K562 (cell line): Measurements from ENCODE around the gene RASSF3.

Source experiments
- CTCF ChIP-seq, 3 experiments: IDR thresholded peaks in 2 of 3; conservative IDR thresholded peaks in 1 of 3; 2 replicates each; pipeline ENCODE4 v1.5.1; 2011 to 2012; ENCODE audit warnings: low read length in 3 of 3, mild to moderate bottlenecking in 3 of 3, control low read depth in 2 of 3, improper control_type of control experiment in 1 of 3, inconsistent platforms in 1 of 3, low read depth in 1 of 3, mixed read lengths in 1 of 3, moderate library complexity in 1 of 3; ENCODE audit not compliant: insufficient read depth in 2 of 3
- E2F6 ChIP-seq, 2 experiments: IDR thresholded peaks; 2 replicates each; pipeline ENCODE4 v1.6.1; 2011; ENCODE audit warnings: borderline replicate concordance in 1 of 2, control low read depth in 1 of 2, low read depth in 1 of 2, low read length in 1 of 2, mild to moderate bottlenecking in 1 of 2, mixed read lengths in 1 of 2, moderate library complexity in 1 of 2; ENCODE audit not compliant: insufficient read depth in 1 of 2, insufficient read length in 1 of 2, poor library complexity in 1 of 2, severe bottlenecking in 1 of 2; ENCODE audit errors: extremely low read depth in 1 of 2
- MXI1 ChIP-seq: IDR thresholded peaks from 2 replicates; pipeline ENCODE4 v1.6.1; 2011; ENCODE audit warnings: low read depth, mild to moderate bottlenecking, improper control_type of control experiment, low read length
- NFATC3 ChIP-seq: fragments of 450-650 bp; IDR thresholded peaks from 2 replicates; pipeline ENCODE4 v1.6.1; 2017; ENCODE audit warnings: mild to moderate bottlenecking
- POLR2A ChIP-seq: fragments of 450-650 bp; conservative IDR thresholded peaks from 2 replicates; pipeline ENCODE4 v1.6.1; 2016
- POLR2AphosphoS5 ChIP-seq: IDR thresholded peaks from 2 replicates; pipeline ENCODE4 v1.6.1; 2011; ENCODE audit warnings: mild to moderate bottlenecking, low read depth, low read length, moderate library complexity; ENCODE audit not compliant: control insufficient read depth, insufficient read depth
- REST ChIP-seq, 2 experiments: fragments of 450-650 bp; formaldehyde crosslinking in 1 of 2; IDR thresholded peaks; 2 replicates each; pipeline versions ENCODE4 v1.4.0 to v1.6.1; 2014 to 2020; ENCODE audit warnings: mild to moderate bottlenecking in 2 of 2, borderline replicate concordance in 1 of 2, low read depth in 1 of 2
- SMC3 ChIP-seq: conservative IDR thresholded peaks from 2 replicates; pipeline ENCODE4 v1.6.1; 2011; ENCODE audit warnings: low read depth, low read length, improper control_type of control experiment; ENCODE audit not compliant: insufficient read depth
- SNRNP70 ChIP-seq: fragments of 200-400 bp; formaldehyde crosslinking; optimal IDR thresholded peaks from 2 replicates; pipeline ENCODE3; 2017; ENCODE audit warnings: low read depth, low read length
- TAF1 ChIP-seq: IDR thresholded peaks from 2 replicates; pipeline ENCODE4 v1.6.1; 2011; ENCODE audit warnings: mild to moderate bottlenecking, low read length, moderate library complexity; ENCODE audit not compliant: insufficient read depth, control insufficient read depth, severe bottlenecking; ENCODE audit errors: extremely low read depth
- TCF7 ChIP-seq: sonication (generic); IDR thresholded peaks from 2 replicates; pipeline ENCODE4 v1.6.1; 2016; ENCODE audit warnings: antibody characterized with exemption, borderline replicate concordance
- ZBTB49 ChIP-seq: sonication (generic); formaldehyde crosslinking; IDR thresholded peaks from 2 replicates; pipeline ENCODE4 v1.8.0; 2022; ENCODE audit warnings: missing genetic modification reagents, mild to moderate bottlenecking, borderline replicate concordance
- ZNF184 ChIP-seq: sonication (generic); formaldehyde crosslinking; IDR thresholded peaks from 2 replicates; pipeline ENCODE4 v1.5.0; 2020; ENCODE audit warnings: missing genetic modification reagents

- TF ChIP-seq TAF1 (no peak), POLR2A (no peak), SNRNP70 (no peak), CTCF (IDR thresholded peaks at IDR 0.05 in 2 of 3, conservative IDR thresholded peaks at IDR 0.05 in 1 of 3; ENCODE audit: insufficient read depth in 2 of 3, low read depth in 1 of 3, low read length in 3 of 3) (no peak), ZNF184 (CRISPR knock-in tag) (no peak), SMC3 (no peak), MXI1 (no peak), POLR2AphosphoS5 (no peak), TCF7 (no peak), E2F6 (IDR thresholded peaks at IDR 0.05; ENCODE audit: borderline replicate concordance in 1 of 2, extremely low read depth in 1 of 2, insufficient read depth in 1 of 2, insufficient read length in 1 of 2, low read depth in 1 of 2, low read length in 1 of 2, poor library complexity in 1 of 2, severe bottlenecking in 1 of 2) (no peak), REST (IDR thresholded peaks at IDR 0.05; ENCODE audit: borderline replicate concordance) (no peak), REST (CRISPR knock-in tag; IDR thresholded peaks at IDR 0.05; ENCODE audit: low read depth) (no peak), ZBTB49 (no peak), NFATC3 (no peak)
These were observed 11.5 kb upstream of the RASSF3 start for GRCh38 chr12:64598831-64599230.
